HepG2 (cell line): Measurements from ENCODE around the gene TLN1. TPM values are rescaled to one million over a fixed set of nuclear protein-coding genes. Genes with fewer than 3 reads are reported as not detected.

Experiments
- ARNT ChIP-seq: fragments of 450-650 bp; IDR thresholded peaks from 2 replicates; pipeline ENCODE4 v1.6.1; 2017
- CHD2 ChIP-seq: IDR thresholded peaks from 2 replicates; pipeline ENCODE4 v1.6.1; 2011; ENCODE audit warnings: low read depth, low read length, improper control_type of control experiment
- HDAC6 ChIP-seq: fragments of 200-600 bp; sonication (generic); IDR thresholded peaks from 2 replicates; pipeline ENCODE4 v1.7.0; 2017; ENCODE audit warnings: mild to moderate bottlenecking, antibody characterized with exemption, low read length, low read depth
- HOXD1 ChIP-seq: sonication (generic); formaldehyde crosslinking; IDR thresholded peaks from 2 replicates; pipeline ENCODE4 v1.5.0; 2020; ENCODE audit warnings: missing genetic modification reagents
- KDM3A ChIP-seq: IDR thresholded peaks from 2 replicates; pipeline ENCODE4 v1.6.1; 2018; ENCODE audit warnings: low read depth, missing compliant biosample characterization
- NCOA2 ChIP-seq: sonication (generic); formaldehyde crosslinking; IDR thresholded peaks from 2 replicates; pipeline ENCODE4 v1.8.0; 2022; ENCODE audit warnings: inconsistent platforms
- NFRKB ChIP-seq: fragments of 450-650 bp; IDR thresholded peaks from 2 replicates; pipeline ENCODE4 v1.6.1; 2017
- RBM39 ChIP-seq: fragments of 200-400 bp; formaldehyde crosslinking; IDR thresholded peaks from one replicate; pipeline ENCODE4 v1.6.1; 2018; ENCODE audit warnings: antibody characterized with exemption, mild to moderate bottlenecking, low read depth, low read length; ENCODE audit not compliant: poor library complexity, severe bottlenecking
- SOX6 ChIP-seq, 2 experiments: fragments of 450-650 bp in 1 of 2; sonication (generic) in 1 of 2; formaldehyde crosslinking in 1 of 2; IDR thresholded peaks; 2 replicates each; pipeline versions ENCODE4 v1.4.0 to v1.6.1; 2017 to 2020; ENCODE audit warnings: antibody characterized with exemption in 1 of 2, mild to moderate bottlenecking in 1 of 2, missing genetic modification reagents in 1 of 2
- TCF7L2 ChIP-seq: IDR thresholded peaks from 2 replicates; pipeline ENCODE4 v1.6.1; 2011; ENCODE audit warnings: mild to moderate bottlenecking, low read depth, low read length, moderate library complexity
- THAP11 ChIP-seq: IDR thresholded peaks from 2 replicates; pipeline ENCODE4 v1.6.1; 2016; ENCODE audit warnings: missing biosample characterization, missing genetic modification reagents
- ZBTB7B ChIP-seq: sonication (generic); formaldehyde crosslinking; IDR thresholded peaks from 2 replicates; pipeline ENCODE4 v1.4.0; 2020; ENCODE audit warnings: missing genetic modification reagents
- ZFP82 ChIP-seq: sonication (generic); formaldehyde crosslinking; IDR thresholded peaks from 2 replicates; pipeline ENCODE4 v1.5.1; 2020; ENCODE audit warnings: mild to moderate bottlenecking, missing genetic modification reagents, borderline replicate concordance
- ZKSCAN1 ChIP-seq: fragments of 150-350 bp; IDR thresholded peaks from 2 replicates; pipeline ENCODE4 v1.6.1; 2014; ENCODE audit warnings: low read length
- ZNF10 ChIP-seq: sonication (generic); formaldehyde crosslinking; IDR thresholded peaks from 2 replicates; pipeline ENCODE4 v1.4.0; 2020; ENCODE audit warnings: mild to moderate bottlenecking, low read depth, missing genetic modification reagents, borderline replicate concordance
- ZNF326 ChIP-seq: sonication (generic); formaldehyde crosslinking; IDR thresholded peaks from 2 replicates; pipeline ENCODE4 v1.4.0; 2020; ENCODE audit warnings: missing genetic modification reagents, borderline replicate concordance
- ZNF484 ChIP-seq: sonication (generic); formaldehyde crosslinking; IDR thresholded peaks from 2 replicates; pipeline ENCODE4 v1.5.1; 2020; ENCODE audit warnings: mild to moderate bottlenecking, low read depth, missing genetic modification reagents, borderline replicate concordance
- polyA plus RNA-seq, 8 experiments: library from polyadenylated mRNA; depleted of rRNA in 3 of 8; stranded (reverse) in 7 of 8; unstranded in 1 of 8; fragments of >200 nt; fragmentation: Illumina TruSeq in 4 of 8; extraction: Trizol in 4 of 8; gene quantifications; 2 replicates each; pipeline versions ENCODE4 v1.2.1 to v1.2.3, GENCODE V29; 2011 to 2016; ENCODE audit warnings: low read depth in 4 of 8, missing spikeins in 1 of 8, mixed read lengths in 1 of 8; ENCODE audit not compliant: insufficient read depth in 1 of 8
- total RNA-seq, 5 experiments: library from RNA; depleted of rRNA; stranded (reverse); fragments of >200 nt; fragmentation: Illumina TruSeq; extraction: Trizol; gene quantifications; 2 replicates each; pipeline ENCODE4 v1.2.3, GENCODE V29; 2016; ENCODE audit warnings: low read depth in 1 of 5
- TF ChIP-seq, protein P1 (sequence below): sonication (generic); formaldehyde crosslinking; IDR thresholded peaks from 2 replicates; pipeline ENCODE4 v1.5.0; 2020; ENCODE audit warnings: mild to moderate bottlenecking, missing genetic modification reagents
- TF ChIP-seq, protein P2 (sequence below): sonication (generic); formaldehyde crosslinking; IDR thresholded peaks from 2 replicates; pipeline ENCODE4 v1.8.1; 2023; ENCODE audit warnings: mild to moderate bottlenecking, inconsistent platforms, moderate library complexity, missing genetic modification reagents, borderline replicate concordance
- TF ChIP-seq, protein P3 (sequence below): sonication (generic); formaldehyde crosslinking; IDR thresholded peaks from 2 replicates; pipeline ENCODE4 v1.4.0; 2020; ENCODE audit warnings: mild to moderate bottlenecking, missing genetic modification reagents
- TF ChIP-seq, protein P4 (sequence below): sonication (generic); formaldehyde crosslinking; IDR thresholded peaks from 2 replicates; pipeline ENCODE4 v1.9.0; 2021; ENCODE audit warnings: missing genetic modification reagents, mild to moderate bottlenecking, borderline replicate concordance

Gene TLN1
- total and polyA plus RNA-seq, 2 of the 13 experiments (the other 11 are each of a cell fraction or from before 2014, with no cell fraction given), result 35.2 to 51.8 TPM

DNA sequence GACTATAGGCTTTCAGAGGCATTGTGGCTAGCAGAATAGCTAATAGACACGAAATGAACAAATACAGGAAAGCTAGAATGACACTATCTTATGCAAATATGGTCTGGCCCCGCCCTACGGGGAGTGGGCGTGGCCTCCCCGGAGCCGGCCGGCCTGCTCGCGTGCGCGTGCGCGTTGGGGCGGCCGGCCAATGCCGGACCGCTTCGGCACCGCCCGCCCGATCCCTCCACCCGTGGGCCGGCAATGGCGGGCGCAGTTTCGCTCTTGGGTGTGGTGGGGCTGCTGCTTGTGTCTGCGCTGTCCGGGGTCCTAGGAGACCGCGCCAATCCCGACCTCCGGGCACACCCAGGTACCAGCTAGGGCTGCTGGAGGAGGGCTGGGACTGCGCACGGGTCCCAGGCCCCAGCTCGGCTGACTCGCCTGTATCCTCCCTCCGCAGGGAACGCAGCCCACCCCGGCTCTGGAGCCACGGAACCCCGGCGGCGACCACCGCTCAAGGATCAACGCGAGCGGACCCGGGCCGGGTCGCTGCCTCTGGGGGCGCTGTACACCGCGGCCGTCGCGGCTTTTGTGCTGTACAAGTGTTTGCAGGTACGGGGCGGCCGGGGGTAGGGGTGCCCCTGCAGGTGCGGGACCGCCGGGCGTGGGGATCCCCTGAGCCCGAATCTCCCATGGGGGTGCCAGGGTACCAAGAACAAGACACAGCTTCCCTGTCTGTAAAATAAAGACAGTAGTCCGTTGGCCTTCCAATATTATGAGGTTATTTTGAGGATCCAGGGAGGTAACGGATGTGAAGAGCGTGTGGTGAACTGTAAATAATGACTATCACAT, 73.6 kb downstream of the TLN1 start, which contains the start of gene CCDC107 (continued):
- TF ChIP-seq, protein P1, sequence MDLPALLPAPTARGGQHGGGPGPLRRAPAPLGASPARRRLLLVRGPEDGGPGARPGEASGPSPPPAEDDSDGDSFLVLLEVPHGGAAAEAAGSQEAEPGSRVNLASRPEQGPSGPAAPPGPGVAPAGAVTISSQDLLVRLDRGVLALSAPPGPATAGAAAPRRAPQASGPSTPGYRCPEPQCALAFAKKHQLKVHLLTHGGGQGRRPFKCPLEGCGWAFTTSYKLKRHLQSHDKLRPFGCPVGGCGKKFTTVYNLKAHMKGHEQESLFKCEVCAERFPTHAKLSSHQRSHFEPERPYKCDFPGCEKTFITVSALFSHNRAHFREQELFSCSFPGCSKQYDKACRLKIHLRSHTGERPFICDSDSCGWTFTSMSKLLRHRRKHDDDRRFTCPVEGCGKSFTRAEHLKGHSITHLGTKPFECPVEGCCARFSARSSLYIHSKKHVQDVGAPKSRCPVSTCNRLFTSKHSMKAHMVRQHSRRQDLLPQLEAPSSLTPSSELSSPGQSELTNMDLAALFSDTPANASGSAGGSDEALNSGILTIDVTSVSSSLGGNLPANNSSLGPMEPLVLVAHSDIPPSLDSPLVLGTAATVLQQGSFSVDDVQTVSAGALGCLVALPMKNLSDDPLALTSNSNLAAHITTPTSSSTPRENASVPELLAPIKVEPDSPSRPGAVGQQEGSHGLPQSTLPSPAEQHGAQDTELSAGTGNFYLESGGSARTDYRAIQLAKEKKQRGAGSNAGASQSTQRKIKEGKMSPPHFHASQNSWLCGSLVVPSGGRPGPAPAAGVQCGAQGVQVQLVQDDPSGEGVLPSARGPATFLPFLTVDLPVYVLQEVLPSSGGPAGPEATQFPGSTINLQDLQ (CRISPR knock-in tag), result no peak
- TF ChIP-seq ZKSCAN1 (no peak), ARNT (no peak), SOX6 (IDR thresholded peaks at IDR 0.05) (no peak), SOX6 (CRISPR knock-in tag; IDR thresholded peaks at IDR 0.05) (peak; percentile 49; the same call in 1 of the 2 replicates), ZFP82 (CRISPR knock-in tag) (0 out of 2 replicates have a peak, but pooled peaks have one; percentile 12), HDAC6 (no peak), ZNF326 (CRISPR knock-in tag) (no peak; the same call in 1 of the 2 replicates), ZBTB7B (peak; percentile 100), THAP11 (CRISPR knock-in tag) (peak; percentile 58; the same call in 1 of the 2 replicates), RBM39 (peak; percentile 78), ZNF10 (CRISPR knock-in tag) (no peak), TCF7L2 (no peak), NCOA2 (CRISPR knock-in tag) (peak; percentile 15; the same call in 1 of the 2 replicates), NFRKB (no peak), KDM3A (CRISPR knock-in tag) (0 out of 2 replicates have a peak, but pooled peaks have one; percentile 31), ZNF484 (peak; percentile 87; the same call in 1 of the 2 replicates), HOXD1 (CRISPR knock-in tag) (no peak), CHD2 (no peak)
- TF ChIP-seq, protein P2, sequence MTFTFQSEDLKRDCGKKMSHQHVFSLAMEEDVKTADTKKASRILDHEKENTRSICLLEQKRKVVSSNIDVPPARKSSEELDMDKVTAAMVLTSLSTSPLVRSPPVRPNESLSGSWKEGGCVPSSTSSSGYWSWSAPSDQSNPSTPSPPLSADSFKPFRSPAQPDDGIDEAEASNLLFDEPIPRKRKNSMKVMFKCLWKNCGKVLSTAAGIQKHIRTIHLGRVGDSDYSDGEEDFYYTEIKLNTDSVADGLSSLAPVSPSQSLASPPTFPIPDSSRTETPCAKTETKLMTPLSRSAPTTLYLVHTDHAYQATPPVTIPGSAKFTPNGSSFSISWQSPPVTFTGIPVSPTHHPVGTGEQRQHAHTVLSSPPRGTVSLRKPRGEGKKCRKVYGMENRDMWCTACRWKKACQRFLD (CRISPR knock-in tag), result no peak; the same call in 1 of the 2 replicates
- TF ChIP-seq, protein P3, sequence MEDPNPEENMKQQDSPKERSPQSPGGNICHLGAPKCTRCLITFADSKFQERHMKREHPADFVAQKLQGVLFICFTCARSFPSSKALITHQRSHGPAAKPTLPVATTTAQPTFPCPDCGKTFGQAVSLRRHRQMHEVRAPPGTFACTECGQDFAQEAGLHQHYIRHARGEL, result peak; percentile 41; the same call in 1 of the 2 replicates
- TF ChIP-seq, protein P4, sequence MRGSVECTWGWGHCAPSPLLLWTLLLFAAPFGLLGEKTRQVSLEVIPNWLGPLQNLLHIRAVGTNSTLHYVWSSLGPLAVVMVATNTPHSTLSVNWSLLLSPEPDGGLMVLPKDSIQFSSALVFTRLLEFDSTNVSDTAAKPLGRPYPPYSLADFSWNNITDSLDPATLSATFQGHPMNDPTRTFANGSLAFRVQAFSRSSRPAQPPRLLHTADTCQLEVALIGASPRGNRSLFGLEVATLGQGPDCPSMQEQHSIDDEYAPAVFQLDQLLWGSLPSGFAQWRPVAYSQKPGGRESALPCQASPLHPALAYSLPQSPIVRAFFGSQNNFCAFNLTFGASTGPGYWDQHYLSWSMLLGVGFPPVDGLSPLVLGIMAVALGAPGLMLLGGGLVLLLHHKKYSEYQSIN (CRISPR knock-in tag), result no peak
